ENCODE data around the gene ADGRL1. TPM values are rescaled to one million over a fixed set of nuclear protein-coding genes. Genes with fewer than 3 reads are reported as not detected.
"Not testable (repeated sequence)": the region's sequence is repeated elsewhere in the genome, so short reads cannot be mapped to it uniquely, and the experiment has no call there.

Gene ADGRL1
- total RNA-seq, 2 experiments from 2014 or later = 2.6 to 8.2 TPM

GRCh38 chr19:14248578-14249011 is 42.6 kb upstream of the ADGRL1 start:
- DNase-seq (ENCODE audit: low spot score) = peak; percentile 27
- POLR2A ChIA-PET = interaction anchor here (0.6 kb wide), 1 partner anchor 255 kb away, joined by 3 read pairs; no protein-coding TSS in a partner anchor

GRCh38 chr19:14247548-14248471 is 41.8 kb upstream of the ADGRL1 start:
- H2AFZ ChIP-seq (ENCODE audit: low read length) = peak overlapping the region; percentile 42
- H3K79me2 ChIP-seq (ENCODE audit: insufficient read depth, low read depth, low read length); BruUV-seq (replicated peaks); H3K27ac ChIP-seq (ENCODE audit: low read depth, low read length, poor library complexity, severe bottlenecking); POLR2A ChIA-PET; H3K36me3 ChIP-seq (ENCODE audit: insufficient read depth, low read length); CTCF ChIA-PET (ENCODE audit: unreplicated experiment); H3K9me2 ChIP-seq (ENCODE audit: insufficient read depth, low read length); intact Hi-C loops (cut with micrococcal nuclease; ENCODE audit: unreplicated experiment); H3K9me3 ChIP-seq (ENCODE audit: low read length); H4K20me1 ChIP-seq (ENCODE audit: insufficient read depth, low read length): not testable (repeated sequence)
- peak overlapping the region; percentile 43 for H3K4me3 ChIP-seq (ENCODE audit: low read depth, low read length, poor library complexity, severe bottlenecking)
- H3K4me1 ChIP-seq (ENCODE audit: insufficient read depth, low read length, poor library complexity, severe bottlenecking) = peaks cover 35% of the 10 kb centered on the region
- peak overlapping the region; percentile 57 for H3K4me2 ChIP-seq (ENCODE audit: low read length)
- peak; percentile 37 for DNase-seq (ENCODE audit: low spot score)

More at GRCh38 chr19:14248578-14249011, 42.6 kb upstream of the ADGRL1 start:
- TF ChIP-seq CTCF (conservative IDR thresholded peaks at IDR 0.05; ENCODE audit: low read length) = no peak
- no peak for TF ChIP-seq EZH2phosphoT487 (IDR thresholded peaks at IDR 0.05; ENCODE audit: borderline replicate concordance, low read depth, low read length)
- Histone ChIP-seq H3K9me3 (ENCODE audit: low read length) (no peaks in the 10 kb centered on the region), H3K9me2 (ENCODE audit: insufficient read depth, low read length) (no peaks in the 10 kb centered on the region), H2AFZ (ENCODE audit: low read length) (peak overlapping the region; percentile 74), H3K4me1 (ENCODE audit: insufficient read depth, low read length, poor library complexity, severe bottlenecking) (peaks cover 35% of the 10 kb centered on the region), H3K36me3 (ENCODE audit: insufficient read depth, low read length) (no peaks in the 10 kb centered on the region), H3K4me3 (ENCODE audit: low read depth, low read length, poor library complexity, severe bottlenecking) (peak overlapping the region; percentile 64), H3K27ac (ENCODE audit: low read depth, low read length, poor library complexity, severe bottlenecking) (peak overlapping the region; percentile 53), H3K4me2 (ENCODE audit: low read length) (peak overlapping the region; percentile 73), H4K20me1 (ENCODE audit: insufficient read depth, low read length) (no peaks in the 10 kb centered on the region), H3K79me2 (ENCODE audit: insufficient read depth, low read depth, low read length) (no peaks in the 10 kb centered on the region)
- intact Hi-C loops (cut with micrococcal nuclease; ENCODE audit: unreplicated experiment) = no loop called here
- BruUV-seq (replicated peaks) = no TSS peak
- CTCF ChIA-PET (ENCODE audit: unreplicated experiment) = no interaction called here

- H3K9me3 ChIP-seq (ENCODE audit: low read length); DNase-seq (ENCODE audit: low spot score); H2AFZ ChIP-seq (ENCODE audit: low read length); POLR2A ChIA-PET; BruUV-seq (replicated peaks); intact Hi-C loops (cut with micrococcal nuclease; ENCODE audit: unreplicated experiment); H4K20me1 ChIP-seq (ENCODE audit: insufficient read depth, low read length); H3K9me2 ChIP-seq (ENCODE audit: insufficient read depth, low read length); H3K27ac ChIP-seq (ENCODE audit: low read depth, low read length, poor library complexity, severe bottlenecking); H3K36me3 ChIP-seq (ENCODE audit: insufficient read depth, low read length); CTCF ChIA-PET (ENCODE audit: unreplicated experiment); H3K79me2 ChIP-seq (ENCODE audit: insufficient read depth, low read depth, low read length); H3K4me3 ChIP-seq (ENCODE audit: low read depth, low read length, poor library complexity, severe bottlenecking): not testable (repeated sequence)
- H3K4me2 ChIP-seq (ENCODE audit: low read length) = peak overlapping the region; percentile 57; the same call in 1 of the 2 replicates
- peaks cover 35% of the 10 kb centered on the region for H3K4me1 ChIP-seq (ENCODE audit: insufficient read depth, low read length, poor library complexity, severe bottlenecking)
Observed at GRCh38 chr19:14247205-14247547, 41.2 kb upstream of the ADGRL1 start.

GRCh38 chr19:14244393-14244792 is 38.4 kb upstream of the ADGRL1 start:
- POLR2A ChIA-PET; DNase-seq (ENCODE audit: low spot score); H3K36me3 ChIP-seq (ENCODE audit: insufficient read depth, low read length): not testable (repeated sequence)

GRCh38 chr19:14243718-14244117 is 37.7 kb upstream of the ADGRL1 start:
- H3K9me3 ChIP-seq (ENCODE audit: low read length); H3K4me3 ChIP-seq (ENCODE audit: low read depth, low read length, poor library complexity, severe bottlenecking); H3K36me3 ChIP-seq (ENCODE audit: insufficient read depth, low read length); H2AFZ ChIP-seq (ENCODE audit: low read length); BruUV-seq (replicated peaks); CTCF ChIA-PET (ENCODE audit: unreplicated experiment); DNase-seq (ENCODE audit: low spot score); POLR2A ChIA-PET; H3K4me2 ChIP-seq (ENCODE audit: low read length); H4K20me1 ChIP-seq (ENCODE audit: insufficient read depth, low read length); H3K9me2 ChIP-seq (ENCODE audit: insufficient read depth, low read length); H3K27ac ChIP-seq (ENCODE audit: low read depth, low read length, poor library complexity, severe bottlenecking); intact Hi-C loops (cut with micrococcal nuclease; ENCODE audit: unreplicated experiment); H3K79me2 ChIP-seq (ENCODE audit: insufficient read depth, low read depth, low read length): not testable (repeated sequence)
- peaks cover 14% of the 10 kb centered on the region for H3K4me1 ChIP-seq (ENCODE audit: insufficient read depth, low read length, poor library complexity, severe bottlenecking)

More at GRCh38 chr19:14244393-14244792, 38.4 kb upstream of the ADGRL1 start:
- H3K9me2 ChIP-seq (ENCODE audit: insufficient read depth, low read length); H3K4me3 ChIP-seq (ENCODE audit: low read depth, low read length, poor library complexity, severe bottlenecking); H3K79me2 ChIP-seq (ENCODE audit: insufficient read depth, low read depth, low read length); CTCF ChIA-PET (ENCODE audit: unreplicated experiment); H3K9me3 ChIP-seq (ENCODE audit: low read length); intact Hi-C loops (cut with micrococcal nuclease; ENCODE audit: unreplicated experiment); H4K20me1 ChIP-seq (ENCODE audit: insufficient read depth, low read length); H2AFZ ChIP-seq (ENCODE audit: low read length); H3K4me2 ChIP-seq (ENCODE audit: low read length); BruUV-seq (replicated peaks); H3K27ac ChIP-seq (ENCODE audit: low read depth, low read length, poor library complexity, severe bottlenecking): not testable (repeated sequence)
- H3K4me1 ChIP-seq (ENCODE audit: insufficient read depth, low read length, poor library complexity, severe bottlenecking) = peaks cover 21% of the 10 kb centered on the region

All from OCI-LY7 (cell line).